Measurements from ENCODE around the gene COPG2. TPM values are rescaled to one million over a fixed set of nuclear protein-coding genes. Genes with fewer than 3 reads are reported as not detected.

Gene COPG2
- total RNA-seq, 1 experiment from 2014 or later, result 77.7 TPM

GRCh38 chr7:130554481-130554880 is 114.1 kb downstream of the COPG2 start:
- Histone ChIP-seq H3K23me2 (ENCODE audit: insufficient read length, low read depth, low read length, poor library complexity, severe bottlenecking) (no peaks in the 10 kb centered on the region), H2BK120ac (ENCODE audit: low read depth, low read length, poor library complexity, severe bottlenecking) (no peak overlapping the region), H3K27ac (ENCODE audit: insufficient read length, low read depth, low read length) (no peak overlapping the region), H3K79me2 (ENCODE audit: insufficient read depth, low read length) (no peaks in the 10 kb centered on the region), H3K4me1 (ENCODE audit: insufficient read depth, low read length) (no peaks in the 10 kb centered on the region), H2AK5ac (ENCODE audit: insufficient read length, low read length) (no peak overlapping the region), H4K8ac (replicated peaks; ENCODE audit: insufficient read length, low read depth, low read length) (no peak overlapping the region), H4K20me1 (ENCODE audit: control insufficient read depth, insufficient read depth, insufficient read length) (no peaks in the 10 kb centered on the region), H4K5ac (ENCODE audit: insufficient read length, low read depth, low read length) (no peak overlapping the region), H3K56ac (ENCODE audit: insufficient read length, low read depth, low read length) (no peak overlapping the region), H2BK15ac (ENCODE audit: low read depth, low read length) (no peak overlapping the region), H3K27me3 (ENCODE audit: insufficient read depth, low read length) (no peaks in the 10 kb centered on the region), H3K4me2 (ENCODE audit: insufficient read depth, insufficient read length, low read length) (no peak overlapping the region), H3K79me1 (ENCODE audit: insufficient read depth, low read depth, low read length, poor library complexity, severe bottlenecking) (no peaks in the 10 kb centered on the region), H3K14ac (ENCODE audit: insufficient read depth, low read length) (no peak overlapping the region), H3K4ac (ENCODE audit: low read depth, low read length) (no peak overlapping the region), H3K9ac (ENCODE audit: extremely low read depth, insufficient read length, low read length) (no peak overlapping the region), H3K9me3 (ENCODE audit: control insufficient read depth, low read depth, low read length) (no peaks in the 10 kb centered on the region), H4K91ac (ENCODE audit: insufficient read length, low read depth, low read length) (no peak overlapping the region), H3K18ac (ENCODE audit: insufficient read length, low read depth, low read length) (no peak overlapping the region), H3K23ac (ENCODE audit: insufficient read length, low read depth, low read length) (no peak overlapping the region), H2AFZ (ENCODE audit: low read length) (no peak overlapping the region), H2BK12ac (ENCODE audit: insufficient read length, low read depth, low read length) (no peak overlapping the region), H2BK20ac (ENCODE audit: low read depth, low read length, poor library complexity, severe bottlenecking) (no peak overlapping the region), H3T11ph (ENCODE audit: low read length) (no peak overlapping the region), H2BK5ac (ENCODE audit: insufficient read length, low read length) (no peak overlapping the region)
- H3K27me3 Mint-ChIP-seq (ENCODE audit: low read depth), result no peaks in the 10 kb centered on the region
- no peak overlapping the region for H3K27ac Mint-ChIP-seq
- no peak for DNase-seq
- peaks cover 3 to 23% (median 6%) of the 10 kb centered on the region in 3 experiments; a peak in 6 of 7 replicates for H3K36me3 Mint-ChIP-seq (ENCODE audit: insufficient read depth in 1 of 3, low read depth in 3 of 3)
- no peak overlapping the region for H3K4me3 Mint-ChIP-seq
- no CpG with 5 or more reads among the region's 3 CpGs for WGBS (ENCODE audit: extremely low coverage, insufficient read length, low lambda C conversion rate)
- H3K9me3 Mint-ChIP-seq, result no peaks in the 10 kb centered on the region; a peak in 1 of 5 replicates
- no peaks in the 10 kb centered on the region for H3K4me1 Mint-ChIP-seq
- no peak for TF ChIP-seq CTCF (conservative IDR thresholded peaks at IDR 0.05)
